Vagina (tissue), 2 donors: ENCODE results near the gene IFNA1.

Experiments
- CTCF ChIP-seq, 3 experiments: fragments of 450-650 bp in 2 of 3; fragments of 200-600 bp in 1 of 3; sonication (generic) in 1 of 3; IDR thresholded peaks; one replicate each; pipeline ENCODE4 v1.5.1; 2017 to 2019; ENCODE audit warnings: antibody characterized with exemption in 3 of 3, mild to moderate bottlenecking in 2 of 3, moderate library complexity in 2 of 3
- POLR2A ChIP-seq, 2 donors: fragments of 450-650 bp; IDR thresholded peaks; one replicate each; pipeline ENCODE4 v1.6.1; 2017; ENCODE audit warnings: antibody characterized with exemption in 2 of 2, mild to moderate bottlenecking in 2 of 2, moderate library complexity in 2 of 2

- TF ChIP-seq CTCF (IDR thresholded peaks at IDR 0.05) (no peak), POLR2A (IDR thresholded peaks at IDR 0.05) (no peak)
Measured at GRCh38 chr9:21440139-21440538, at the start of gene IFNA1.
